Stimulated activated CD4-positive, alpha-beta T cell treated with anti-CD3 and anti-CD28 coated beads, Interleukin-15, amount 100 ng/mL, for 1 hour (primary cell): ENCODE results near the gene PTRH1.

Experiments
- DNase-seq, 2 donors: peaks; one replicate each; pipeline ENCODE4 v3.0.0-alpha.2; 2020; ENCODE audit warnings: low read depth in 1 of 2, low spot score in 1 of 2

Gene PTRH1

GRCh38 chr9:127698386-127698785 lies 17.1 kb downstream of the PTRH1 start:
- DNase-seq, result no peak

- no peak for DNase-seq
Observed at GRCh38 chr9:127697575-127697974, 17.9 kb downstream of the PTRH1 start.

GRCh38 chr9:127694890-127695720 lies 20.4 kb downstream of the PTRH1 start:
- DNase-seq, result no peak

- DNase-seq, result no peak
Observed at GRCh38 chr9:127693697-127694096, 21.8 kb downstream of the PTRH1 start.

- DNase-seq, result no peak
Observed at GRCh38 chr9:127693143-127693542, 22.3 kb downstream of the PTRH1 start.

- no peak for DNase-seq
Observed at GRCh38 chr9:127692071-127692470, 23.4 kb downstream of the PTRH1 start.

GRCh38 chr9:127690735-127691134 lies 24.7 kb downstream of the PTRH1 start:
- no peak for DNase-seq

GRCh38 chr9:127689329-127690000 lies 26.0 kb downstream of the PTRH1 start:
- DNase-seq, result no peak

- DNase-seq, result no peak
Observed at GRCh38 chr9:127686461-127687393, 28.7 kb downstream of the PTRH1 start.

- DNase-seq, result no peak
Observed at GRCh38 chr9:127684576-127684975, 30.9 kb downstream of the PTRH1 start.

GRCh38 chr9:127683723-127684122 lies 31.7 kb downstream of the PTRH1 start:
- DNase-seq, result no peak

GRCh38 chr9:127682351-127683136 lies 32.9 kb downstream of the PTRH1 start:
- no peak for DNase-seq

- DNase-seq, result no peak
Observed at GRCh38 chr9:127680846-127681245, 34.6 kb downstream of the PTRH1 start.

- DNase-seq, result no peak
Observed at GRCh38 chr9:127680226-127680625, 35.2 kb downstream of the PTRH1 start.

GRCh38 chr9:127679506-127679905 lies 36.0 kb downstream of the PTRH1 start:
- no peak for DNase-seq

- DNase-seq, result no peak
Observed at GRCh38 chr9:127676638-127677037, 38.8 kb downstream of the PTRH1 start.

- DNase-seq, result no peak
Observed at GRCh38 chr9:127673234-127673633, 42.2 kb downstream of the PTRH1 start.

- no peak for DNase-seq
Observed at GRCh38 chr9:127667906-127668305, 47.6 kb downstream of the PTRH1 start.

- DNase-seq, result no peak
Observed at GRCh38 chr9:127667127-127667844, 48.2 kb downstream of the PTRH1 start.
